GM21717 (cell line): ENCODE data around the gene CNDP2.

Source experiments
- ATAC-seq: cut with Tn5 transposase; IDR thresholded peaks from one replicate; pipeline ENCODE4 v1.9.1; 2021; ENCODE audit warnings: mild to moderate bottlenecking, moderate library complexity; ENCODE audit not compliant: unreplicated experiment

Gene CNDP2

DNA sequence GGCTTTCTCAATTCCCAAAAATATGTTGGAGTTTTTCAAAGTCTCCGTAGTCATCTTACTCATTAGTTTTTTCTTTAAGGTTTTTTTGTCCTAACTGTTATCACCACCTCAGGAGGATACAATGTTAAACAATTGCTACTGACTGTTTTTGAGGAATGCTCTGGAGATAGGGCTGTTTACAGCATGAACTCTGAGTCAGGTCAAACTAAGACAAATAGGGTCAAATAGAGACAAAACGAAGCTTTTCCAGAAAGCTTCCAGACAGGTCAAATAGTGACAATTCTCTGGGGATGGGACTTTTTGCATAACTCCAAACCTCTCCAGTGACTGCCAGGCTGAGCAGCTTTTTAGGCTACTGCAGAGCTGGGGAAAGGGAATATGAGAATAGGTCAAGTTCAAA lies 23.9 kb upstream of the CNDP2 start:
- no peak for ATAC-seq

- no peak for ATAC-seq
Measured at GRCh38 chr18:74473976-74474640, 22.1 kb upstream of the CNDP2 start.

GRCh38 chr18:74476140-74476539 lies 20.0 kb upstream of the CNDP2 start:
- no peak for ATAC-seq

DNA sequence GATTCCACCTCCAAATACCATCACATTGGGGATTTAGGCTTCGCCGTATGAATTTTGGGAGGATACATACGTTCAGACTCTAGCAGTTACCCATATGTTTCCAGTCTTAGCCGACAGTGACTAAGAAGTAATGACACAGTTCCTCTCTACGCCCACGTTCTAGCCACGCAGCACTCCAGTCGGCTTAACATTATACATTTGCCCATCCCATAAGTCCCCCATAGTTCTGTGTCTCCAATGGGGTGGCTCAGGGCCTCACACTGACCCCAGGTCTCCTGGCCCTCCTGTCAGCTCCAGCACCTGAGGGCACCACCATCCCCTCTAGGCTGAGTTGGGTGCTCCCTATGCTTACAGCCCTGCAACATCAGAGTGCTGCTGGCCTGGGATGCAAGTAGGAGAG lies 18.4 kb upstream of the CNDP2 start:
- ATAC-seq: no peak

- ATAC-seq: no peak
Measured at GRCh38 chr18:74478316-74478715, 17.8 kb upstream of the CNDP2 start.

- no peak for ATAC-seq
Measured at GRCh38 chr18:74478880-74479279, 17.3 kb upstream of the CNDP2 start.

GRCh38 chr18:74479486-74480148 lies 16.5 kb upstream of the CNDP2 start:
- no peak for ATAC-seq

- no peak for ATAC-seq
Measured at GRCh38 chr18:74480149-74480651, 16.0 kb upstream of the CNDP2 start.

DNA sequence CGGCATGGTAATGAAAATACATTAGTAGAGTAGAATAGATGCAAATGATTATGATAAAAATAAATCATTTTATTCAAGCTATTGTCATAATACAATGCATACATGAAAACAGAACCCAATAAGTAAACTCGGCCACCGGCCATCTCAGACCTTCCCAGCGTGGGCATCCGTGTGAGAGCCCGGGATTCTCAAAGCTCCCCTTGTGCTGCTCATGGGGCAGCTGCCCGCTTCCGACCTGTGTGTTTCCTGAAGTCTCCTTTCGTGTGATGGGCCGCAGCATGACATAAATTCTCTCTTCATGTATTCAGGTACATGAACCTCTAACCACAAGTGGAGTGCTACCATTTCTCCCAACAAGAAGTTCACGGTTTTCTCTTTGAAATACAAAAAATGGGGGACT lies 13.5 kb upstream of the CNDP2 start:
- ATAC-seq: no peak

DNA sequence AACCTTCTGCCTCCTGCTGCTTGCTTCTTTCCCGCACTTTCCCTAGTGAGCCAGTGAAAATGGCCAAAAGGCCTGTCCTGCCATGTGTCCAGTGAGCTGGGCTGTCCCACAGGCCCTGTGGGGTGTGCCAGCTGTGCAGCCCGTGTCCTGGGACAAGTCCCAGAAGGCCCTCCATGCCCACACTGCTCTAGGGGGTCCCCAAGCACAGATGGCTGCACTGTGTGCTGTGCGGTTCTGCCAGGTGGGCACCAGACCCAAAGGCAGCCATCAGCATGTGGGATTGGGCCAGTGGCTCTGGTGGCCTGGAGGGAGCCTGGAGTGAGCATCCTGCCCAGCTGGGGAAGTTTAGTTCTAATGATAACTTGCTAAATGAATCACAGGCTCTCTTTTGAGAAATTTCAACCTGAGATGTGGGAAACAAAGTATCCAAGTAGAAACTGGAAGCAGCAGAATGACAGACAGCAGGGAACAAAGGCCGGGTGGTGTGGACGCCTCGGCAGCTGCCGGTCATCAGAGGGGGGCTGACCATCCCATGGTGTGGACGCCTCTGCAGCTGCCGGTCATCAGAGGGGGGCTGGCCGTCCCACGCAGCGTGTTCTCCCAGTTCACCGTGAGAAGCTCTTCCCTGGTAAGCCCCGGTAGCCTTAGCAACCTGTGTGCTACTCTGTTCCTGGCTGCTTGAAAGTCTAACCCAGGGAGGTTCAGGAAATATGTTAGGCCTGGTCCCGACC lies 9.9 kb upstream of the CNDP2 start:
- no peak for ATAC-seq

DNA sequence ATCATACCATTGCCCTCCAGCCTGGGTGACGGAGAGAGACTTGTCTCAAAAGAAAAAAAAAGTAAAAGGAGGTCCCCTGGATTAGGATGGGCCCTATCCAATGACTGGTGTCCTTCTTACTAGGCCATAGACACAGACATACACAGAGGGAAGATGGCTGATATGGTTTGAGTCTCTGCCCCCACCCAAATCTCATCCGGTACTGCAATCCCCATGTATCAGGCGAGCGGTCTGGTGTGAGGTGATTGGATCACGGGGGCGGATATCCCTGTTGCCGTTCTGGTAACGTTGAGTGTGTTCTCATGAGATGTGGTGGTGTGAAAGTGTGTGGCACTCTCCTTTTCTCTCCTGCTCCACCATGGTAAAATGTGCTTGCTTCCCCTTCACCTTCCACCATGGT lies 7.8 kb upstream of the CNDP2 start:
- ATAC-seq: no peak

DNA sequence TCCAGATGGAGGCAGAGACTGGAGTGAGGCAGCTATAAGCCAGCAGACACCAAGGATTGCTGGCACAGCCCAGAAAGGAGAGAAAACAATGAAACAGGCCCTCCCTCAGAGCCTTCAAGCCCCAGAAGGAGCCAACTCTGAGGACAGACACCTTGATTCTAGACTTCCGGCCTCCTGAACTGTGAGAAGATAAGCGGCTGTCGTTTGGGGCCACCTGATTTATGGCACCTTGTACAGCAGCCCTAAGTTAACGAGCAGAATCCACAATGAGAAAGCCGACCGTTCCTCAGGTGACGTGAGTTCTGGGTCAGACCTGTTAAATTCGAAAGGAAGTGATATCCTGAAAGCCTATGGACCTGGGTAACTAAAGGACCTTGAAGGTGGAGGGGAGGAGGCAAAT lies 7.3 kb upstream of the CNDP2 start:
- ATAC-seq: no peak

GRCh38 chr18:74489676-74490075 lies 6.5 kb upstream of the CNDP2 start:
- no peak for ATAC-seq

GRCh38 chr18:74492259-74492658 lies 3.9 kb upstream of the CNDP2 start:
- ATAC-seq: no peak

DNA sequence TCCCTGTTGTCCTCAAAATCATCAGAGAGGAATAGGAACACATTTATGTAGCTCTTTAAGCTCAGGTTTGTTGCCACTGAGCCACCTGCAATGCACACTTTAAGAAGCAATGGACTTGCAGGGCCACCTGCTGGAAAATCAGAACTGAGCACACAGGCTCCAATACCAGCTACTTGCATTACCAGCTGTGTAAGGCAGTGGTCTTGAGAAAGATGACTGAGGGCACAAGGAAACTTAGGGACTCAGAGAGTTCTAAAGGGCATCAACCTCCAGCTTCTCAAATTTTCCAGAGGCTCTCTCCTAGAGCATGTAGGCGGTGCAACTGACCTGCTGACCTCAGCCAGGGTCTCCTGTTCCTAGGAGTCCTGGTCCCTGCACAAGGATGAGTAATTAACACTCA lies 2.5 kb upstream of the CNDP2 start:
- ATAC-seq: no peak

- ATAC-seq: no peak
Measured at GRCh38 chr18:74494514-74494913, 1.6 kb upstream of the CNDP2 start.

DNA sequence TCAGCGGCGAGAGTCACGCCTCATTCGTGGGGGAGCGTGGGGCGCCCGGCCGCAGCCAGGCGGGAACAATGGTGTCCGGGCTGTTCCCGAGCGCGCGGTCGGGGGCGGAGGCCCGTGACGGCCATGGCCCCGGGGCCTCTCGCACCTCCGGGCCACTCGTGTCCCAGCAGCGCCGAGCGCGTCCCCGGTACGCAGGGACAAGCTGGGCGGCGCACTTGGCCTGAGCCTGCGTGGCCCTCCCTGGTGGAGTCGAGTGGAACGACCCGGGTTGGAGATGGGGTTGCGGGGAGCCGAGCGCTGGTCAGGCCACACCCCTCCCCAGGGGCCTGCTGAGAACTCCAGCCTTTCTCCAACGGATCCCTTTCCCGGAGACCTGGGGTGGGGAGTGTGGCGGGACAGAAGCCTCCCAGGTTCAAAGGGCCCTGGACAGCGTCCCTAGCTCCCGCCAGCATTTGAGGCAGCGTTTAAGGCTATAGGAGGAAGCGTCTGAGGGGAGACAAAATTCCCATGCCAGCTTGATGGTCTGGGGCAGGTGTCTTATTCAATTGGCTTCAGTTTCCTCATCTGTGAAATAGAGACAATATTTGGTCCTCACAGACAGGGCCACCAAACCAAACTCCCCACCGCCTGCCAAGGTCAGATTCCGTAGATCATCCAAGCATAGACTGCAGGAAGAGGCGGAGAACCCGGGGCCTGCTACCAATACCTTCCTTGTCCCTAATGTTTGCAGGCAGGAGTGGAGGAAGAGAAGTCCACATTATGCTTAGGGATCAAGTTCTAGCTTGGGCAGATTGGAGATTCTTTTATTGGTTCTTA lies 553 bp downstream of the CNDP2 start:
- peak; percentile 27 for ATAC-seq

- ATAC-seq: no peak
Measured at GRCh38 chr18:74497324-74497676, 1.1 kb downstream of the CNDP2 start.

DNA sequence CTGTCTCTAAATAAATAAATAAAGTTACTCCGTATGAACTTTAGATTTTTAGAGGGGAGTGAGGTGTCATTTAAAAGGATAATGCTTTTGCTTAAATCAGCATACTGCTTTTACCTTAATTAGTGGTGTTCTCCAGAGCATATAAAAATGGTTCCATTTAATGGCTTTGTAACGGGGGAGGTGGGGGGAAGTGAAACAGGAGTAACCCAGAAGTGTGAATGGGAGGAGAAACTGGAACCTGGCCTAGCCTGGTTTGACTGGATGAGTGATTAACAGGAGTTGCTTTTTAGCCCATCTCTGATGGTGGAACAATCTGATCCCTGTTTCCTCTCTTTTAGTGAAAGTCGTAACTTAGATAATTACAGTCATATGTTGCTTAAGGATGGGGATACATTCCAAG lies 1.6 kb downstream of the CNDP2 start:
- no peak for ATAC-seq

GRCh38 chr18:74498712-74499627 lies 2.8 kb downstream of the CNDP2 start:
- ATAC-seq: peak; percentile 32
